ENCODE data around the gene CDC42EP2. TPM values are rescaled to one million over a fixed set of nuclear protein-coding genes. Genes with fewer than 3 reads are reported as not detected.

CDC42EP2 gene
- total RNA-seq, 2 donors from 2014 or later, result 1.4 to 2.3 TPM

DNA sequence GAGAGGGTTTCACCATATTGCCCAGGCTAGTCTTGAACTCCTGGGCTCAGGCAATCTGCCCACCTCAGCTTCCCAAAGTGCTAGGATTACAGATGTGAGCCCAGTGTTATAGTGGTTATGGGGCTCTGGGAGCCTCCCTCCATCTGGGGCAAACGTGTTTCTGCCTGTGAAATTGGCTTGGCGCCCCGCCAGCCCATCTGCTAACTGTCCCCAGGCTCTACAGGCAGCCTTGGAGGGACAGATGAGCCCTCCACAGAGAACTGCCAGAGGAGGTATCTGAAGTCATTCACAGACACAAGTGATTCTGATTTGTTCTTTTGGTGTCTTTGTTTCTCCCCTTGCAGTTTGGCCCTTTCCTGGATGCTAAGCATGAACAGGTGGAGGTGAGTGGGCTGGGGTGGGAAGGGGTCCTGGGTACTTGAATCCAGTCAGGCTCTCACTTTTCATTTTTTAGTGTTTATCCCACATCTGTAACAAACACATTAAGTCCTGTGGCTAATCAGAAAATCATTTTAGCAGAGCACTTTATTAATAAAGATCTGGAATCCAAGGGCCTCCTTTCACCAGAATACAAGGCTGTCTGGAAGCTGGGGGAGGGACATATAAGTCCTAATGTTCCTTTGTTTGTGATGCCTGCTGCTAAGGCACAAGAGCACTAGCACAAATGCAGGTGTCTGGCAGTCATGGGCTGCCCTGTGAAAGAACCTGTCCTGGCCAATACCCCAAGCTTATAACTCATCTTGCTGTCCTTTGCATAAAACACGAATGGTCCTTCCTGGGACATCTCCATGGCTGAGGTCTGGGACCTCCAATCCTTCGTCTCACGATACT is 25.7 kb upstream of the CDC42EP2 start:
- no peaks in the 10 kb centered on the region for H3K4me1 Mint-ChIP-seq (ENCODE audit: low read depth)
- ATAC-seq (replicated peaks in 1 of 2) (no peak), DNase-seq (no peak)
- no peaks in the 10 kb centered on the region for H3K9me3 Mint-ChIP-seq
- H3K27me3 Mint-ChIP-seq (ENCODE audit: low read depth), result no peaks in the 10 kb centered on the region
- no peak overlapping the region for H3K27ac Mint-ChIP-seq
- peaks cover 12 to 31% of the 10 kb centered on the region in 2 donors for H3K36me3 Mint-ChIP-seq (ENCODE audit: insufficient read depth in 2 of 2)
- no peak overlapping the region for H3K4me3 Mint-ChIP-seq

GRCh38 chr11:65290448-65291165 is 24.1 kb upstream of the CDC42EP2 start:
- no peak for DNase-seq
- Mint-ChIP-seq H3K27ac (peak overlapping the region; percentile 31), H3K4me3 (no peak overlapping the region), H3K9me3 (no peaks in the 10 kb centered on the region), H3K27me3 (ENCODE audit: low read depth) (no peaks in the 10 kb centered on the region), H3K4me1 (ENCODE audit: low read depth) (no peaks in the 10 kb centered on the region), H3K36me3 (ENCODE audit: insufficient read depth in 2 of 2) (peaks cover 14 to 31% of the 10 kb centered on the region in 2 donors)
- peak in 1 of 2 donors; percentile 28 for ATAC-seq (replicated peaks in 1 of 2)

GRCh38 chr11:65291613-65292012 is 23.1 kb upstream of the CDC42EP2 start:
- H3K27me3 Mint-ChIP-seq (ENCODE audit: low read depth), result no peaks in the 10 kb centered on the region
- H3K27ac Mint-ChIP-seq, result peak overlapping the region; percentile 17
- no peaks in the 10 kb centered on the region for H3K4me1 Mint-ChIP-seq (ENCODE audit: low read depth)
- peaks cover 15 to 29% of the 10 kb centered on the region in 2 donors for H3K36me3 Mint-ChIP-seq (ENCODE audit: insufficient read depth in 2 of 2)
- no peaks in the 10 kb centered on the region for H3K9me3 Mint-ChIP-seq
- no peak for DNase-seq
- H3K4me3 Mint-ChIP-seq, result no peak overlapping the region
- no peak for ATAC-seq (replicated peaks in 1 of 2)

DNA sequence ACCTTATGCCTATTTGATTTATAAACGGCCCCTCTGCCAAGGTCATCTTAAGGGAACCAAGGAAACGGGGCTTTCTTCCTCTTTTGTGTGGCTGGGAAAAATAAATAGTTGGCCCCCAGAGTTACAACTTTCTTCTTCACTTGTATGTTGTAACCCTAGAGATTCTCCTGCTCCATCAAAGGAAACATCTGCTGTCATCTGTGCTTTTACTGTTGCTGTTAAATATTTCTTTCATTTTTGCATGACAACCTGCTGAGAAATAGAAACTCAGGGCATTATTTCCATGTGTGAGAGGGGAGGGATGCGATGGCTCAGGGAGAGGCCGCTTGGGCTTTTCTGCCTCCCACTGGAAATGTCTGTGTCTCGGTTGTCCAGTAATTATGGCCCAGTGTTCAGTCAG is 21.8 kb upstream of the CDC42EP2 start:
- DNase-seq (no peak), ATAC-seq (replicated peaks in 1 of 2) (no peak)
- no peaks in the 10 kb centered on the region for H3K27me3 Mint-ChIP-seq (ENCODE audit: low read depth)
- no peak overlapping the region for H3K4me3 Mint-ChIP-seq
- no peak overlapping the region for H3K27ac Mint-ChIP-seq
- H3K36me3 Mint-ChIP-seq (ENCODE audit: insufficient read depth in 2 of 2), result peaks cover 12 to 29% of the 10 kb centered on the region in 2 donors
- H3K4me1 Mint-ChIP-seq (ENCODE audit: low read depth), result no peaks in the 10 kb centered on the region
- no peaks in the 10 kb centered on the region for H3K9me3 Mint-ChIP-seq

- ATAC-seq (replicated peaks in 1 of 2), result no peak
- no peak for DNase-seq
- H3K4me1 Mint-ChIP-seq (ENCODE audit: low read depth), result no peaks in the 10 kb centered on the region
- no peaks in the 10 kb centered on the region for H3K9me3 Mint-ChIP-seq
- peaks cover 12 to 32% of the 10 kb centered on the region in 2 donors for H3K36me3 Mint-ChIP-seq (ENCODE audit: insufficient read depth in 2 of 2)
- no peak overlapping the region for H3K4me3 Mint-ChIP-seq
- no peaks in the 10 kb centered on the region for H3K27me3 Mint-ChIP-seq (ENCODE audit: low read depth)
- no peak overlapping the region for H3K27ac Mint-ChIP-seq
These were observed 20.7 kb upstream of the CDC42EP2 start for GRCh38 chr11:65293909-65294381.

GRCh38 chr11:65295001-65295400 is 19.7 kb upstream of the CDC42EP2 start:
- H3K27me3 Mint-ChIP-seq (ENCODE audit: low read depth), result no peaks in the 10 kb centered on the region
- peaks cover 9 to 25% of the 10 kb centered on the region in 2 donors for H3K36me3 Mint-ChIP-seq (ENCODE audit: insufficient read depth in 2 of 2)
- DNase-seq (no peak), ATAC-seq (replicated peaks in 1 of 2) (no peak)
- no peaks in the 10 kb centered on the region for H3K9me3 Mint-ChIP-seq
- no peak overlapping the region for H3K27ac Mint-ChIP-seq
- no peak overlapping the region for H3K4me3 Mint-ChIP-seq
- no peaks in the 10 kb centered on the region for H3K4me1 Mint-ChIP-seq (ENCODE audit: low read depth)

- Mint-ChIP-seq H3K36me3 (ENCODE audit: insufficient read depth in 2 of 2) (peaks cover 6 to 21% of the 10 kb centered on the region in 2 donors), H3K27ac (no peak overlapping the region), H3K9me3 (no peaks in the 10 kb centered on the region), H3K4me3 (no peak overlapping the region), H3K4me1 (ENCODE audit: low read depth) (no peaks in the 10 kb centered on the region), H3K27me3 (ENCODE audit: low read depth) (no peaks in the 10 kb centered on the region)
- no peak for DNase-seq
- no peak for ATAC-seq (replicated peaks in 1 of 2)
These were observed 18.9 kb upstream of the CDC42EP2 start for GRCh38 chr11:65295571-65296341.

- DNase-seq (no peak), ATAC-seq (replicated peaks in 1 of 2) (no peak)
- H3K4me3 Mint-ChIP-seq, result no peak overlapping the region
- no peaks in the 10 kb centered on the region for H3K27me3 Mint-ChIP-seq (ENCODE audit: low read depth)
- H3K9me3 Mint-ChIP-seq, result no peaks in the 10 kb centered on the region
- H3K27ac Mint-ChIP-seq, result no peak overlapping the region
- no peaks in the 10 kb centered on the region for H3K4me1 Mint-ChIP-seq (ENCODE audit: low read depth)
- peaks cover 6 to 18% of the 10 kb centered on the region in 2 donors for H3K36me3 Mint-ChIP-seq (ENCODE audit: insufficient read depth in 2 of 2)
These were observed 17.5 kb upstream of the CDC42EP2 start for GRCh38 chr11:65297026-65297672.

- no peak overlapping the region for H3K27ac Mint-ChIP-seq
- no peaks in the 10 kb centered on the region for H3K4me1 Mint-ChIP-seq (ENCODE audit: low read depth)
- no peak for ATAC-seq (replicated peaks in 1 of 2)
- H3K4me3 Mint-ChIP-seq, result no peak overlapping the region
- no peak for DNase-seq
- H3K9me3 Mint-ChIP-seq, result no peaks in the 10 kb centered on the region
- no peaks in the 10 kb centered on the region for H3K27me3 Mint-ChIP-seq (ENCODE audit: low read depth)
- peaks cover 6 to 18% of the 10 kb centered on the region in 2 donors for H3K36me3 Mint-ChIP-seq (ENCODE audit: insufficient read depth in 2 of 2)
These were observed 16.5 kb upstream of the CDC42EP2 start for GRCh38 chr11:65298131-65298535.

DNA sequence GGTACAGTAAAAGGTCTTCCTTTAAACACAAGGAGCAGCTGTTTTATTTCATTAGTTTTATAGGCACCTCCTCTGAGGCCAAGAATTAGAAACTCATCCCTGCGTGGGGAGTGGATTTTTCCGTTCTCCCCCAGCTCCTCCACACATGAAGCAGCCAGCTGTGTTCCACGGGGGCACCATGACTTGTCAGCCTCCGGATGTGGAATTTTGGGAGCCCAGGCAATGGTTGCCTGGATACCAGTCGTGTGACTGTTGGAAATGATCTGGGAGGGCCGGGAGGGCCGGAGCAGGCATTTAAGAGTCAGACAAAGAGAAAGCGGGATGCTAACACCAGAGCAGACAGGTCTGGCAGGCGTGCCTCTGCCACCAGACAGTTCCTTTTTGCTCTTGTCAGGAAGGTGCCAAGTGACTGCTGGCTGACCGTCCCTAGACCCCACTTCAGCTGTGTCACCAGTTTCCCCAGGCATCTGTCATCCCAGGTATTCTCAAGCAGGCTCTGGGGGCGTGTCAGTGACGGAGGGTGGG is 15.9 kb upstream of the CDC42EP2 start:
- H3K9me3 Mint-ChIP-seq, result no peaks in the 10 kb centered on the region
- no peak overlapping the region for H3K4me3 Mint-ChIP-seq
- DNase-seq (no peak), ATAC-seq (replicated peaks in 1 of 2) (no peak)
- H3K36me3 Mint-ChIP-seq (ENCODE audit: insufficient read depth in 2 of 2), result peaks cover 6 to 15% of the 10 kb centered on the region in 2 donors
- no peak overlapping the region for H3K27ac Mint-ChIP-seq
- H3K4me1 Mint-ChIP-seq (ENCODE audit: low read depth), result no peaks in the 10 kb centered on the region
- H3K27me3 Mint-ChIP-seq (ENCODE audit: low read depth), result no peaks in the 10 kb centered on the region

- Mint-ChIP-seq H3K36me3 (ENCODE audit: insufficient read depth in 2 of 2) (peaks cover 6 to 11% of the 10 kb centered on the region in 2 donors), H3K4me1 (ENCODE audit: low read depth) (no peaks in the 10 kb centered on the region), H3K27me3 (ENCODE audit: low read depth) (no peaks in the 10 kb centered on the region), H3K27ac (no peak overlapping the region), H3K9me3 (no peaks in the 10 kb centered on the region), H3K4me3 (no peak overlapping the region)
- no peak for DNase-seq
- ATAC-seq (replicated peaks in 1 of 2), result no peak
These were observed 13.9 kb upstream of the CDC42EP2 start for GRCh38 chr11:65300621-65301275.

Data from activated T-cell treated with anti-CD3 and anti-CD28 coated beads, Interleukin-2, amount 50 U/mL, for 72 hours (primary cell).